Duodenal mucosa (tissue), 2 donors: ENCODE results near the gene DALRD3.

ENCODE experiments used
- H3K27ac ChIP-seq: one replicate; pipeline ENCODE4 v1.7.0; 2013; ENCODE audit warnings: low read depth, low read length
- H3K27me3 ChIP-seq, 2 donors: one replicate each; pipeline ENCODE4 v1.7.0; 2013; ENCODE audit warnings: low read length in 2 of 2, control low read depth in 1 of 2; ENCODE audit not compliant: insufficient read depth in 2 of 2, control insufficient read depth in 1 of 2
- H3K36me3 ChIP-seq, 2 donors: one replicate each; pipeline ENCODE4 v1.7.0; 2013; ENCODE audit warnings: low read length in 2 of 2, control low read depth in 1 of 2; ENCODE audit not compliant: insufficient read depth in 2 of 2, control insufficient read depth in 1 of 2
- H3K4me1 ChIP-seq, 2 donors: one replicate each; pipeline ENCODE4 v1.7.0; 2013; ENCODE audit warnings: low read length in 2 of 2, control low read depth in 1 of 2; ENCODE audit not compliant: insufficient read depth in 2 of 2, control insufficient read depth in 1 of 2
- H3K4me3 ChIP-seq, 2 donors: one replicate each; pipeline ENCODE4 v1.7.0; 2013; ENCODE audit warnings: low read length in 2 of 2, low read depth in 1 of 2
- H3K9ac ChIP-seq, 2 donors: one replicate each; pipeline ENCODE4 v1.7.0; 2013; ENCODE audit warnings: low read length in 2 of 2, low read depth in 1 of 2
- H3K9me3 ChIP-seq, 2 donors: one replicate each; pipeline ENCODE4 v1.7.0; 2013; ENCODE audit warnings: low read length in 2 of 2, control low read depth in 1 of 2; ENCODE audit not compliant: control insufficient read depth in 1 of 2

Gene DALRD3

GRCh38 chr3:49006408-49007067 is 11.8 kb downstream of the DALRD3 start:
- Histone ChIP-seq H3K9me3 (no peaks in the 10 kb centered on the region), H3K27me3 (no peaks in the 10 kb centered on the region), H3K27ac (peak overlapping the region; percentile 98), H3K36me3 (peaks cover 0 to 13% of the 10 kb centered on the region in 2 donors), H3K4me3 (peak overlapping the region; percentile 90 to 94), H3K4me1 (peaks cover 15 to 19% of the 10 kb centered on the region in 2 donors), H3K9ac (peak overlapping the region; percentile 98 to 99)

DNA sequence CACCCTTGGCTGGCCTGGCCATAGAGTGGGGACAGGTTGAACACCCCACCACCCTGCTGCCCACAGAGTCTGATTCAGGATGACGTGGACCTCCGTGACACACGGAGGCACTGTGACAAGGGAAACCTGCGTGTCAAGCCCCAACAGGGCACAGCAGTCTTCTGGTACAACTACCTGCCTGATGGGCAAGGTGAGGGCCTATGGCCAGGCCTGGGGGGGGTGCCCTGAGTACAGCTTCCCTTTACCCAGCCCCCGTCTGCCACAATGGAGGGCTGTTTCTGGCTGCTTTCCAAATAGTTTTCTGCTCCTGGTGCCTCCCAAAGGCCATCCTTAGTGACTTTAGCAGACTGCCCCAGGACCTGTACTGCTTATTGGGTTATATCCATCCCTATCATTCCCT is 12.4 kb downstream of the DALRD3 start:
- Histone ChIP-seq H3K27ac (peak overlapping the region; percentile 98), H3K9me3 (no peaks in the 10 kb centered on the region), H3K27me3 (no peaks in the 10 kb centered on the region), H3K9ac (peak overlapping the region; percentile 98 to 99), H3K36me3 (peaks cover 0 to 8% of the 10 kb centered on the region in 2 donors), H3K4me3 (peak overlapping the region; percentile 90 to 94), H3K4me1 (peaks cover 15 to 19% of the 10 kb centered on the region in 2 donors)

DNA sequence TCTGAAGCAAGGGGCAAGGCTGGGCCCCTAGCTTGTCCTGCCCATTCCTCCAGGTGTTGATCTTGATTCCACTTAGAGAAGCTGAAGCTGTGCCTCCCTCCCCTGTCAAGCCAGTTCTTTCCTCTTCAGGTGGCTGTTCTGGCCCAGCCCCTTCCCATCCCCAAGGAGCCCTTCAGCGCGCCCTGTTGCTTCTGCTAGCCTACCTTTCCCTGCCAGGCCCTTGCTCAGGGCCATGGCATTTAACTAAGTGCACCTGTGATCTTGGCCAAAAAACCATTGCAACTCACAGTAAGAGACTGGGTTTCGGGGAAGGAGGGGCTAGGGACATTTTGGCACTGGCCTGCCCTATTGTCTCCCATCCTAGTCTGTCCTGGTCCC is 13.1 kb downstream of the DALRD3 start:
- no peak overlapping the region for H3K9ac ChIP-seq
- peaks cover 15 to 19% of the 10 kb centered on the region in 2 donors for H3K4me1 ChIP-seq
- no peaks in the 10 kb centered on the region for H3K27me3 ChIP-seq
- H3K9me3 ChIP-seq, result no peaks in the 10 kb centered on the region
- no peak overlapping the region for H3K27ac ChIP-seq
- H3K4me3 ChIP-seq, result no peak overlapping the region
- peaks cover 0 to 8% of the 10 kb centered on the region in 2 donors for H3K36me3 ChIP-seq

DNA sequence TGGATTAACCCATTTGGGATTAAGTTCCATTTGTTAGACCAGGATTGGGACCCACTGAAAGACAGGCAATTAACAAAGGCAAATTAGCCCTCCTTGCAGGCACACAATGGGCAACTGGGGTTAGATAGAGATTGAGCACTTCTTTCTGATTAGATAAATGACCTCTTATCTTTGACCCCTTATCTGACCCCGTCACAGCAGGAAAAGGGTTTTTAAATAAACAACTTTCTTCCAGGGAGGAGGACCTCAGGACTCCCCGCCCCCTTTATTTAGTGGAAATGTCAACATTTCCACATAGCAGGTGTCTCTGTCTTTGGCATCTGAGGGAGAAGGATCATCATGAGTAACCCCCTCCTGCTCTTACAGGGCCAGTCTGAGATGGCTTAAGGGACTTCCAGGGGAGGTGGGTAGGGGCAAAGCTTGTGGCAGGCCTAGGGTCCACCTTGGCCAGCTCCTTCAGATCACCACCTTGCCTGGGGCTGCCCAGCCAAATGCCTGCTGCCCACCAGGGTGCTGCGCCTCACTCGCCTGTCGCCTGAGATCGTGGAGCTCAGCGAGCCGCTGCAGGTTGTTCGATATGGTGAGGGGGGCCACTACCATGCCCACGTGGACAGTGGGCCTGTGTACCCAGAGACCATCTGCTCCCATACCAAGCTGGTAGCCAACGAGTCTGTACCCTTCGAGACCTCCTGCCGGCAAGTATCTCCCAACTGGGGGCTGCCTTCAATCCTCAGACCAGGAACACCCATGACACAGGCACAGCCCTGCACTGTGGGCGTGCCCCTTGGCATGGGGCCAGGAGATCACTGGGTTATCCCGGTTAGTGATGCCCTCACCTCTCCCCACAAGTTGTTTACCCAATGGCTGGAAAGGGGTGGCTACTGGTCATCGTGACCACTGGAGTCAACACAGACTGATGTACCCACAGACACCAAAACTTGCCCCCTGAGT is 13.8 kb downstream of the DALRD3 start:
- no peak overlapping the region for H3K9ac ChIP-seq

DNA sequence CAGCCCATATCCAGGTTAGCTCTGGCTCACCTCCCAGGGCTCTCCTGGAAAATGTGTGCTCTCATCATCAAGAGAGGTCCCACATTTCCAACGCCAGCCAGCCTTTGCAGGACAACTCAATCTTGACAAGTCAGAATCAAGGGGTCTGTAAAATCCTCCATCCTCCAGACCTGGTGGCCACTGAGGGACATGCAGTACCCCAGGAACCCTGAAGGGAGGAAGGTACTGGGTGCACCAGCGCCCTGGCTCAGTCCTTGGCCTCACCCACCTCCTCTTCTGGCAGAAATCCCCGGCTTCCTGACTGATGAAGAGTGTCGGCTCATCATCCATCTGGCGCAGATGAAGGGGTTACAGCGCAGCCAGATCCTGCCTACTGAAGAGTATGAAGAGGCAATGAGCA is 17.2 kb downstream of the DALRD3 start:
- no peak overlapping the region for H3K4me3 ChIP-seq
- no peak overlapping the region for H3K27ac ChIP-seq
- H3K36me3 ChIP-seq, result peaks cover 8 to 17% of the 10 kb centered on the region in 2 donors
- H3K4me1 ChIP-seq, result peaks cover 2 to 6% of the 10 kb centered on the region in 2 donors
- no peaks in the 10 kb centered on the region for H3K27me3 ChIP-seq
- H3K9me3 ChIP-seq, result no peaks in the 10 kb centered on the region
- no peak overlapping the region for H3K9ac ChIP-seq

More for the DNA sequence above, 13.8 kb downstream of the DALRD3 start:
- Histone ChIP-seq H3K27me3 (no peaks in the 10 kb centered on the region), H3K9me3 (no peaks in the 10 kb centered on the region), H3K4me1 (peaks cover 15 to 19% of the 10 kb centered on the region in 2 donors), H3K36me3 (peaks cover 0 to 8% of the 10 kb centered on the region in 2 donors), H3K27ac (no peak overlapping the region), H3K4me3 (no peak overlapping the region)

GRCh38 chr3:48999085-48999858 is 19.1 kb downstream of the DALRD3 start:
- H3K4me3 ChIP-seq, result no peak overlapping the region
- H3K9me3 ChIP-seq, result no peaks in the 10 kb centered on the region
- peaks cover 8 to 22% of the 10 kb centered on the region in 2 donors for H3K36me3 ChIP-seq
- no peaks in the 10 kb centered on the region for H3K27me3 ChIP-seq
- H3K27ac ChIP-seq, result no peak overlapping the region
- H3K4me1 ChIP-seq, result no peaks in the 10 kb centered on the region
- no peak overlapping the region for H3K9ac ChIP-seq

GRCh38 chr3:48997714-48998637 is 20.4 kb downstream of the DALRD3 start:
- Histone ChIP-seq H3K9me3 (no peaks in the 10 kb centered on the region), H3K4me3 (no peak overlapping the region), H3K36me3 (peaks cover 8 to 27% of the 10 kb centered on the region in 2 donors), H3K4me1 (no peaks in the 10 kb centered on the region), H3K27ac (no peak overlapping the region), H3K27me3 (no peaks in the 10 kb centered on the region), H3K9ac (no peak overlapping the region)

GRCh38 chr3:48997102-48997635 is 21.2 kb downstream of the DALRD3 start:
- H3K4me3 ChIP-seq, result no peak overlapping the region
- H3K27ac ChIP-seq, result no peak overlapping the region
- H3K9ac ChIP-seq, result no peak overlapping the region
- no peaks in the 10 kb centered on the region for H3K27me3 ChIP-seq
- H3K36me3 ChIP-seq, result peaks cover 8 to 23% of the 10 kb centered on the region in 2 donors
- H3K9me3 ChIP-seq, result no peaks in the 10 kb centered on the region
- no peaks in the 10 kb centered on the region for H3K4me1 ChIP-seq

GRCh38 chr3:48996640-48997039 is 21.7 kb downstream of the DALRD3 start:
- Histone ChIP-seq H3K9ac (no peak overlapping the region), H3K36me3 (peaks cover 8 to 18% of the 10 kb centered on the region in 2 donors), H3K27me3 (no peaks in the 10 kb centered on the region), H3K4me1 (peaks cover 3 to 4% of the 10 kb centered on the region in 2 donors), H3K27ac (no peak overlapping the region), H3K4me3 (no peak overlapping the region), H3K9me3 (no peaks in the 10 kb centered on the region)
